Measurements from ENCODE around the gene SRPRB. TPM values are rescaled to one million over a fixed set of nuclear protein-coding genes. Genes with fewer than 3 reads are reported as not detected.

Gene SRPRB, protein sequence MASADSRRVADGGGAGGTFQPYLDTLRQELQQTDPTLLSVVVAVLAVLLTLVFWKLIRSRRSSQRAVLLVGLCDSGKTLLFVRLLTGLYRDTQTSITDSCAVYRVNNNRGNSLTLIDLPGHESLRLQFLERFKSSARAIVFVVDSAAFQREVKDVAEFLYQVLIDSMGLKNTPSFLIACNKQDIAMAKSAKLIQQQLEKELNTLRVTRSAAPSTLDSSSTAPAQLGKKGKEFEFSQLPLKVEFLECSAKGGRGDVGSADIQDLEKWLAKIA
- 10 to 100 TPM; 45.9 to 49.6 TPM for total RNA-seq

DNA sequence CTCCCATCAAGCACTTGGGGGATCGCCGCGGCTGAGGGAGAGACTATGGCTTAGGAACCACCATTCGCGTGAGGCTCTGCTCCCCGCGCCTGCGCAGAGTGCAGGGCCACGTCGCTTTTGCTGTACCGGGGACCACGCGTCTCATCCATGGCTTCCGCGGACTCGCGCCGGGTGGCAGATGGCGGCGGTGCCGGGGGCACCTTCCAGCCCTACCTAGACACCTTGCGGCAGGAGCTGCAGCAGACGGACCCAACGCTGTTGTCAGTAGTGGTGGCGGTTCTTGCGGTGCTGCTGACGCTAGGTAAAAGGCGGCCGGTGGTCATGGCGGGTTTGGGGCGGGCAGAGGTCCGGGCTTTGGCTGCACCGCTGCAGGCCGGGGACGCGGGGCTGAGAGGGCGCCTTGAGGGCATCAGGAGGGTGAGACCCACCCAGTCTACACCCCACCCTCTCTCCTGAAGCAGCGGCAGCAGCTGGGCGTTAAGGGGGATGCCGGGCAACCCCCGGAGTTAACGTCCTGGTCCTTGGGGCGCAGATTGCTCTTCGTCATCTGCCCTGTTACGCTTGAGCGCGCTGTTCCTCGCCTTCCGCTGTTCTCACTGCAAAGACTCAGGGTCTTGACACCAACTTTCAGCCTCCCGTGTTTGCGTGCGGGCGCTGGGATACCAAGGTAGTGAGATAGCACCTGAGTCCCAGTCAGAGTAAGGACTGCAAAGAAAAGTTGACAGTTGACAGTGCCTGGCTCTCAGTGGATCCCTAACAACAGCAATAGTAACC, at the start of gene SRPRB:
SRPRB (plus strand) TSS at position 114 of the 774 bp plus-strand sequence; CDS start at position 148, 34 bp downstream.
- peaks cover 31% of the 10 kb centered on the region for H3K4me1 Mint-ChIP-seq
- H3K4me3 Mint-ChIP-seq, result peak within 1 kb of the TSS; percentile 96
- ChIA-PET POLR2A (no interaction called here), CTCF (interaction anchor here (1.0 to 1.4 kb wide), 2 partner anchors 12 to 14 kb away, joined by 3 to 5 read pairs; no protein-coding TSS in a partner anchor)
- H3K9me3 Mint-ChIP-seq, result no peaks in the 10 kb centered on the region
- DNase-seq, result peak; percentile 97
- H3K36me3 Mint-ChIP-seq (ENCODE audit: low read depth), result peaks cover 17% of the 10 kb centered on the region
- peak within 1 kb of the TSS; percentile 95 for H3K27ac Mint-ChIP-seq
- H3K27me3 Mint-ChIP-seq, result peaks cover 7% of the 10 kb centered on the region

DNA sequence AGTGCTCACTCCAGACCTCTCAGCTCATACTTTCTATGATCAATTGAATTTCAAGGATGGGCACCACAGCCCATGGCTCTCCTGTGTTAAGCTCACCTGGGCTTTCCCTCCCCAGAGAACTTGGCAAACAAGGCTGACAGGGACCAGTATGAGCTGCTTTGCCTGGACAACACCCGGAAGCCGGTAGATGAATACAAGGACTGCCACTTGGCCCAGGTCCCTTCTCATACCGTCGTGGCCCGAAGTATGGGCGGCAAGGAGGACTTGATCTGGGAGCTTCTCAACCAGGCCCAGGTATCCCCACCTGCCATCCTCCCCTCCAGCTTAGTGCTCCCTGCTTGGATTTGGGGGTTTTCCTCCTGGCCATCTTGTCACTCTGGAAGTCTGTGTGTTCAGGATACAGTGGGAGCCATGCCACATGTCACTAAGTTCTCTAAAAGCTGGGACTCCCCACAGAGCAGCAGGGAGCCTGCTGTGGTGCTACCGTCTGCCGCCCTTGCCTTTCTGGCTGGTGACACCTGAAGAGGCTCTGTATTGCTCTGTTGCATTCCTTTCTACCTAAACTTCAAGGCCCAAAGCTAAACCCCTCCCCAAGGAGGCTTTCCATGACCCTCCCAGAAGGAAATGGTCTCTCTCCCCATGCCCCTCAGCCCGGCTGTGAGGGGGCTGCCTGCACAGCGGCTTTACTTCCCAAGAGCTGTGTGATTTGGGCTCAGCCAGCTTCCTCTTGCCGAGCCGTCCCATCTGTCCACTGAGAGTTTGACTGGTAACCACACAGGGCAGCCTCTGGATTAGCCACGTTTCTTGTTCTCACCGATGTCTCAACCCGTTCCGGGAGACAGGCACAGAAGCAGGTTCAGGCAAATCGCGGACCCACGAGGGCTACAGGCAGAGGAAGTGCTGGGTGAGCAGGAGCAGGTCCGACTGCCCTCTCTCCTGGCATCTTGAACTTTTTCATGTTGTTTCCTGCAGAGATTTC, 48.6 kb upstream of the SRPRB start:
- DNase-seq, result no peak
- no peak overlapping the region for H3K27ac Mint-ChIP-seq
- no peaks in the 10 kb centered on the region for H3K4me1 Mint-ChIP-seq
- H3K9me3 Mint-ChIP-seq, result no peaks in the 10 kb centered on the region
- H3K4me3 Mint-ChIP-seq, result no peak overlapping the region
- H3K27me3 Mint-ChIP-seq, result peaks cover under 1% of the 10 kb centered on the region
- no peaks in the 10 kb centered on the region for H3K36me3 Mint-ChIP-seq (ENCODE audit: low read depth)
- ChIA-PET POLR2A (no interaction called here), CTCF (interaction anchor here (0.8 kb wide), 1 partner anchor 14 kb away, joined by 3 read pairs; no protein-coding TSS in a partner anchor)

DNA sequence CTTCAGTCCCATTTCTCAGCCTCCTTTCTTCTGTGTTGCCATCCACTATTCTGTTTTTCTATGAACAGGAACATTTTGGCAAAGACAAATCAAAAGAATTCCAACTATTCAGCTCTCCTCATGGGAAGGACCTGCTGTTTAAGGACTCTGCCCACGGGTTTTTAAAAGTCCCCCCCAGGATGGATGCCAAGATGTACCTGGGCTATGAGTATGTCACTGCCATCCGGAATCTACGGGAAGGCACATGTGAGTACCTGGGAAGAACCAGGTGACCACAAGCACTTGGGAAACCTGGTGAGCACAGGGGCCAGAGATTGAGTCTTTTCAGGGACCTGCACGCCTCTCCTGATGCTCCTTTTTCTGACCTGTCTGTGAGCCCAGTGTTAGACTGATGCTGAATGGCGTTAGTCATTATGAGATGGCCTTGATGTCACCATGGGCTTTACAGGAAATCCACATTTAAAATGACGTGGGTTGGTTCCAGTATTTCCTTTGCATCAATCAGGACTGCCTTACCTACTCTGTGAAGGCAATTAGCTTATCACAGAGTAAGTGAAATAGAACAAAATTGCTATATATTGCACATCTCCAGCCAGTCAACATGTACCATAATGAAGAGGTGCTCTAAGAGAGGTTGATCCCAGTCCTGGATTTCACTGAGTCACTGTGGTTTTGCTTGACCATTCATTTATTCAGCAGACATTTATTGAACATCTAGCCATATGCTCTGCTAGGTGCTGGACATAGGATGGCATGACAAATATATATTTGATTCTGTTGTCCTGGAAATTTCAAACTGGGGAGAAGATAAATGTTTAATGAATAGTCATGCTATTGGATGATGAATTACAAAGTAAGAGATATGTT, 47.7 kb upstream of the SRPRB start:
- no peak for DNase-seq
- ChIA-PET POLR2A (no interaction called here), CTCF (no interaction called here)
- H3K4me1 Mint-ChIP-seq, result no peaks in the 10 kb centered on the region
- peaks cover 9% of the 10 kb centered on the region for H3K27me3 Mint-ChIP-seq
- no peak overlapping the region for H3K27ac Mint-ChIP-seq
- no peaks in the 10 kb centered on the region for H3K9me3 Mint-ChIP-seq
- H3K4me3 Mint-ChIP-seq, result no peak overlapping the region
- H3K36me3 Mint-ChIP-seq (ENCODE audit: low read depth), result no peaks in the 10 kb centered on the region

DNA sequence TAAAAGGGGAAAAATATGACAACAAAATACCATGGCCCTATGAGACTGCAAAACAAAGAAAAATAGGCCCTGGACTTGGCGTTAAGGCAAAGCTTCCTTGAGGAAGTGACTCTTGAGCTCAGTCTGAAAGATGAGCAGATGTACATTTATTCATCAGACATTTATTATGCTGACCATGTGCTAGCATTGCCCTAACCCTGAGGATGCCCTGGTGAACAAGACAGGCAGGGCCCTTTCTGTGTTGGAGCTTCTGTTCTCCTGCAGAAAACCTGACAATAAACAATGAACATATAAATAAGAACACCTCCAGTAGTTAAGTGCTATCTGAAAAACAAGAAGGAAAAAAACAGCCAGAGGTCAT, 47.1 kb upstream of the SRPRB start:
- Mint-ChIP-seq H3K9me3 (no peaks in the 10 kb centered on the region), H3K36me3 (ENCODE audit: low read depth) (no peaks in the 10 kb centered on the region), H3K4me1 (no peaks in the 10 kb centered on the region), H3K4me3 (no peak overlapping the region), H3K27me3 (peaks cover 13% of the 10 kb centered on the region), H3K27ac (no peak overlapping the region)
- POLR2A ChIA-PET, result no interaction called here
- CTCF ChIA-PET, result no interaction called here
- DNase-seq, result no peak

DNA sequence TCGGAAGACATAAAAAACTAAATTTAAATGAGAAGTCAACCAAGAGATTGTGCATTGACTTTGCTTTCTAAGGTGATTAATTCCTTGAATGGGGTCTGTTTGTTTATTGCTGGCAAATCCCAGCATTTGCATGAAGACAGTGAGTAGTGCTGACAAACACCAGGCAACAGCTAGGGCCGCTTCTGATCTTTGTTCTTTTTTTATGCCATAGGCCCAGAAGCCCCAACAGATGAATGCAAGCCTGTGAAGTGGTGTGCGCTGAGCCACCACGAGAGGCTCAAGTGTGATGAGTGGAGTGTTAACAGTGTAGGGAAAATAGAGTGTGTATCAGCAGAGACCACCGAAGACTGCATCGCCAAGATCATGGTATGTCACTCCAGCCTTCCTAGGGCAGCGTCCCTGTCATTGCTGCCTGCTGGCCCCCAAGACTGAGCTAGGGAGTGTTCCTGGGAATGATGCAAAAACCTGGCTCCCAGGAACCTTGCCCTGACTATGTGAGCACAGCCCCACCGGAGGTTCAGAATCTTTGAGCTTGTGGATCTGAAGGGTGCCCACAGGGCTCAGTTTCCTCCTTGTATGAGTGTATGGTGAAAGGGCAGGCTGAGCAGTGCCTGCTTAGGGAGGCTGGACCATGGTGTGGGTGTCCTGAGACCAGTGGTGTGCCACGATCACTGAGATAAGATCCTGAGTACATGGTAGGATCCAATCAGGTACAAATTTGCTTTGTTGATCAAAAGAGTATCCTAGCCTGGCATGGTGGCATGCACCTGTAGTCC, 46.5 kb upstream of the SRPRB start:
- ChIA-PET POLR2A (no interaction called here), CTCF (no interaction called here)
- H3K4me3 Mint-ChIP-seq, result no peak overlapping the region
- no peak for DNase-seq
- no peak overlapping the region for H3K27ac Mint-ChIP-seq
- H3K4me1 Mint-ChIP-seq, result no peaks in the 10 kb centered on the region
- H3K36me3 Mint-ChIP-seq (ENCODE audit: low read depth), result no peaks in the 10 kb centered on the region
- H3K27me3 Mint-ChIP-seq, result peaks cover 18% of the 10 kb centered on the region
- no peaks in the 10 kb centered on the region for H3K9me3 Mint-ChIP-seq

DNA sequence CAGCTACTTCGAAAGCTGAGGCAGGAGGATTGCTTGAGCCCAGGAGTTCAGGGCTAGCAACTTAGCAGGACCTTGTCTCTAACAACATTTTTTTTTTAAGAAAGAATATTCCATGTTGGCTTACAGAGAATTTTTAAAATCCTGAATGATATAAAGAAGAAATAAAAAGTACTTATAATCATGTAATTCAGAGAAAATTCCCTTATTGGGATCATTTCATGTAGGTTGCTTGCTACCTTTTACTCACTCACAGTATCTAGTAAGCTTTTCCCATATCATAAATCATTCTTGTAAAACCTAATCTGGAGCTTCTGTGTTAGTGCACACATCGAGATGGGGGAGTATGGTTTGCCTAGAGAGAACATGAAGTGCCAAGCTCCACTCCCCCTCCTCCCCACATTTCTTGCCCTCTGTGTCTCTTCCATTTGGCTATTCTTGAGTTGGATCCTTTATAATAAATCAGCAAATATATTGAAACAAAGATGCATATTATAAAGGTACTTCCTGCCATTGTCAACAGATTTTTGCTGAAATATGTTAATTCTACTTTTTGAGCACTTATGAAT, 45.8 kb upstream of the SRPRB start:
- Mint-ChIP-seq H3K9me3 (no peaks in the 10 kb centered on the region), H3K4me1 (no peaks in the 10 kb centered on the region)
- CTCF ChIA-PET, result no interaction called here

DNA sequence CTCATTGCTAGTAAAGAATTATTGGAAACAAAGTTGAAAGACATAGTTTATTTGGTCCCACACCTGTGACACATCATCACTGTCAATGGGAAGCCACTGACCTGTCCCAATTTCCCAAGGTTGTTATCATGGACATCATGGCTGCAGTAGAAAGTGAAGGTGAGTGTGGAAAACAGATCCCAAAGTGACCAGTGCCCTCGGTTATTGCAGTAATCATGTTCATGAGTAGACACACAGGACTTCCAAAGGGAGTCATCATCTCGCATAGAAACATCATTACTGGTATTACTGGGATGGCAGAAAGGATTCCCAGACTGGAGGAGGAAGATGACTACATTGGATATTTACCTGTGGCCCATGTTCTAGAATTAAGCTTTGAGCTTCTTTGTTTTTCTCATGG, 44.7 kb upstream of the SRPRB start:
- Mint-ChIP-seq H3K27me3 (peaks cover 20% of the 10 kb centered on the region), H3K4me3 (no peak overlapping the region), H3K9me3 (no peaks in the 10 kb centered on the region), H3K4me1 (no peaks in the 10 kb centered on the region), H3K27ac (no peak overlapping the region), H3K36me3 (ENCODE audit: low read depth) (no peaks in the 10 kb centered on the region)
- ChIA-PET POLR2A (no interaction called here), CTCF (no interaction called here)
- no peak for DNase-seq

More for the DNA sequence above, 45.8 kb upstream of the SRPRB start:
- Mint-ChIP-seq H3K27me3 (peaks cover 18% of the 10 kb centered on the region), H3K36me3 (ENCODE audit: low read depth) (no peaks in the 10 kb centered on the region), H3K4me3 (no peak overlapping the region), H3K27ac (no peak overlapping the region)
- DNase-seq, result no peak
- POLR2A ChIA-PET, result no interaction called here

DNA sequence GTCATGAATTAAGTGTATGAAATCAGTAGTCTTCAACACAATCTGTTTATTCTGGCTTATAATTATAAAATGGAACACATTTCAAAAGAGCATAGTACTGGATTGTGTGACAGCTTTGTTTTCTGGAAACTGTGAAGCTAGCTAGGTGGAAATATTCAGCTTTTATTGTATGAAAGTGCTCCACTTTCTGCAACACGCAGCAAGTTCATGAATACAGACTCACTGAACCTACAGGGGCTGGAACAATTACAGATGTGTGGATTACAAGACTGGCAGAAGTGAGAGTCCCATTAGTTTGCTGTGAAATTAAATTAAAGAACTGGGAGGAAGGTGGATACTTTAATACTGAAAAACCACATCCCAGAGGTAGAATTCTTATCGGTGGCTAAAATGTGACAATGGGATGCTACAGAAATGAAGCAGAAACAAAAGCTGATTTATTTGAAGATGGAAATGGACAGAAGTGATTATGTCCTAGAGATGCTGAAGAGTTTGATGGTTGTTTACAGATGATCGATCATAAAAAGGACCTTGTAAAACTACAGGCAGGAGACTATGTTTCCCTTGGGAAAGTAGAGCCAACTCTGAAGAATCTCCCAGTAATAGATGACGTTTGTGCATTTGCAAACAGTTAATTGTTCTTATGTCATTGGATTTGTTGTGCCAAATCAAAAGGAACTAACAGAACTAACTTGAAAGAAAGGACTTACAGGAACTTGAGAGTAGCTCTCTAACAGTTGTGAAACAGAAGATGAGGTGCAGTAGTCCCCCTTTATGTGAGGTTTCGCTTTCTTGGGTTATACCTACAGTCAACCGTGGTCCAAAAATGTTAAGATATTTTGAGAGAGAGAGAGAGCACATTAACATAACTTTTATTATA, 43.8 kb upstream of the SRPRB start:
- ChIA-PET CTCF (no interaction called here), POLR2A (no interaction called here)
- Mint-ChIP-seq H3K36me3 (ENCODE audit: low read depth) (no peaks in the 10 kb centered on the region), H3K4me1 (no peaks in the 10 kb centered on the region), H3K27me3 (peaks cover 25% of the 10 kb centered on the region), H3K9me3 (no peaks in the 10 kb centered on the region), H3K4me3 (no peak overlapping the region), H3K27ac (no peak overlapping the region)
- no peak for DNase-seq

DNA sequence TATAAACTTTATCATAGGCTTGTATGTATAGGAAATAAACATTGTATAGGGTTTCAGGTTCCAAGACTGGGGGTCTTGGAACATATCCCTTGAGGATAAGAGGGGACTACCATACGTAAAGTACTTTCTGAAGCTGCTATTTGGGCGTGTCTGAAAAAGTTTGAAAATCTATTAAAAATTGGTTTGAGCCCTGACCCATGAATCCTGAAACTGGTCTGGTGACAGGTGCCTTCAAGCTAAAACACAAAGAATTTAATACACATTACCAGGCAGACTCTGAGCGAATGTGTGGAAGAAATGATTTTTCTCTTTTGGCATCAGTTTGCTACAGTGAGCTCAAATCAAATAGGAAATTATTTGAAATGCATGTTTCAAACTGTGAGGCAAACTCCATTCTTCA, 43.1 kb upstream of the SRPRB start:
- peaks cover 25% of the 10 kb centered on the region for H3K27me3 Mint-ChIP-seq
- H3K4me1 Mint-ChIP-seq, result no peaks in the 10 kb centered on the region
- no peak overlapping the region for H3K27ac Mint-ChIP-seq
- H3K9me3 Mint-ChIP-seq, result no peaks in the 10 kb centered on the region
- CTCF ChIA-PET, result no interaction called here
- H3K4me3 Mint-ChIP-seq, result no peak overlapping the region
- POLR2A ChIA-PET, result no interaction called here
- DNase-seq, result no peak
- no peaks in the 10 kb centered on the region for H3K36me3 Mint-ChIP-seq (ENCODE audit: low read depth)

DNA sequence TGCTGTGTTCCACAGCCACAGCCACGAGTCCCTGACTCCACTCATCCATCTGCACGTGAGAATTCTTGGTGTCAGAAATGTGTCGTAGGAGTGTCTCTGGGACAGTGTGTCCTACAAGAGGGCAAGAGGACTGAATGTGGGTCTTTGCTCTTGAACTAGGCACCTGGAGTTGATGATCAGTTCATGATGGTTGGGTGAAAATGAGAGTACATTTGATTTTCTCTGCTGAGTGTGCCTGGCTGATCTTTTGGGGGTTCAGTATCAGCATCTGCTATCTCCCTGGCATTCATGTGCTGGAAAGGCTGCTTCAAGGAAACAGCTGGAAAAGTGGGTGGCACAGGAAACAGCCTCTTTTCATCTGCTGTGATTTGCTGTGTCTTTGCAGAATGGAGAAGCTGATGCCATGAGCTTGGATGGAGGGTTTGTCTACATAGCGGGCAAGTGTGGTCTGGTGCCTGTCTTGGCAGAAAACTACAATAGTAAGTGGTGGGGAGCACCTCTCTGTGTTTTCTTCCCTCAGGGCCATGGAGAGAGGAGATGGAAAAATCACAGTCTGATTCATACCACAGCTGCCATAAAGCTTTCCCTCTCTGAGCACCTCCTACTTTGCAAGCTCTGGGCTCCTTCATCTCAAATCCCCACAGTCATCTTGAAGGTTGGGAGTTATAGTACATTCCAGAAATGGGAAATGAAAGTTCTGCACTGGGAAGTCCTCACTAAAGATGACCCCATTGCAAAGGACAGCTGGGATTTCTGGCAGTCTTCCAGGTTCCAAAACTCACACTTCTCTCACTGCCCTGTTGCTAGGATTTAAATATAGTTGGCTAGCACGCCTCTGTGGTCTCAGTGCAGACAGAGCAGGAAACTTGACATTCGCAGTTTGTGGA, 41.6 kb upstream of the SRPRB start:
- Mint-ChIP-seq H3K27me3 (peaks cover 27% of the 10 kb centered on the region), H3K9me3 (no peaks in the 10 kb centered on the region), H3K36me3 (ENCODE audit: low read depth) (no peaks in the 10 kb centered on the region), H3K4me1 (no peaks in the 10 kb centered on the region), H3K27ac (no peak overlapping the region), H3K4me3 (no peak overlapping the region)
- CTCF ChIA-PET, result no interaction called here
- POLR2A ChIA-PET, result no interaction called here
- no peak for DNase-seq
